Tibial artery (tissue), 4 donors: ENCODE data around the gene PADI3.

Source experiments
- DNase-seq, 2 donors: peaks; one replicate each; pipeline ENCODE4 v3.0.0-alpha.2; 2019
- H3K27ac ChIP-seq, 2 donors: fragments of 200-600 bp; sonication (generic) in 1 of 2; 1 replicate in 1 of 2; 2 replicates in 1 of 2; pipeline ENCODE4 v1.5.1; 2018 to 2019; ENCODE audit warnings: mild to moderate bottlenecking in 1 of 2
- H3K27me3 ChIP-seq, 2 donors: fragments of 200-600 bp; sonication (generic) in 1 of 2; one replicate each; pipeline versions ENCODE4 v1.5.1 to v1.6.0; 2016 to 2019
- H3K36me3 ChIP-seq, 3 donors: fragments of 200-600 bp; sonication (generic) in 2 of 3; one replicate each; pipeline ENCODE4 v1.5.1; 2016 to 2019; ENCODE audit warnings: mild to moderate bottlenecking in 2 of 3
- H3K4me1 ChIP-seq, 4 donors: fragments of 200-600 bp; sonication (generic) in 2 of 4; 1 replicate in 3 of 4; 2 replicates in 1 of 4; pipeline ENCODE4 v1.5.1; 2016 to 2019
- H3K4me3 ChIP-seq, 2 donors: fragments of 200-600 bp; sonication (generic) in 1 of 2; 1 replicate in 1 of 2; 2 replicates in 1 of 2; pipeline ENCODE4 v1.5.1; 2018 to 2019; ENCODE audit warnings: mild to moderate bottlenecking in 2 of 2
- H3K9me3 ChIP-seq, 3 donors: fragments of 200-600 bp; sonication (generic) in 1 of 3; one replicate each; pipeline ENCODE4 v1.5.1; 2016 to 2019
- intact Hi-C: fragments of 100-400 bp; cut with DNase I; formaldehyde crosslinking; loops from one replicate; pipeline ENCODE4 v1.15.0; 2023; ENCODE audit warnings: low total_unique reads
- TF ChIP-seq, protein P1 (sequence below), 2 experiments: fragments of 200-600 bp in 1 of 2; fragments of 450-650 bp in 1 of 2; IDR thresholded peaks; one replicate each; pipeline ENCODE4 v1.5.1; 2017 to 2019; ENCODE audit warnings: antibody characterized with exemption in 2 of 2, mild to moderate bottlenecking in 1 of 2, moderate library complexity in 1 of 2

The PADI3 gene

DNA sequence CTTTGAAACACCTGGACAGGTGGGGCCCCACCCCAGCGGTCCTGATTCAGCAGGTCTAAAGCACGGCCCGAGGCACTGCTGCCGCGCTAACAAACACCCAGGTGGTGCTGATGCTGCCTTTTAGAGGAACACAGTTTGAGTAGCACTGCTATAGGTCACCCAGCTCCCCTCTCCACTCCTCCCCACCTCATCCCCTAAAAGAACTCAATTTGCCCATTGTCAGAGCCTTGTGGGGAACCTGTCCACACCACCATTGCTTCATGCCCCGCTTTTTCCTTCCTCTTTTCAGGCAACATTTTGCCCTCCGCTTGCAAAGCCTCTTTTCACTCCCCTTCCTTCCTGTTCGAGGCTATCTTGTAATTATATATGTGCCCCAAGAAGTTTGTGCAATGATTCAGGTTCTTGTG lies 32.9 kb downstream of the PADI3 start:
- TF ChIP-seq, protein P1, sequence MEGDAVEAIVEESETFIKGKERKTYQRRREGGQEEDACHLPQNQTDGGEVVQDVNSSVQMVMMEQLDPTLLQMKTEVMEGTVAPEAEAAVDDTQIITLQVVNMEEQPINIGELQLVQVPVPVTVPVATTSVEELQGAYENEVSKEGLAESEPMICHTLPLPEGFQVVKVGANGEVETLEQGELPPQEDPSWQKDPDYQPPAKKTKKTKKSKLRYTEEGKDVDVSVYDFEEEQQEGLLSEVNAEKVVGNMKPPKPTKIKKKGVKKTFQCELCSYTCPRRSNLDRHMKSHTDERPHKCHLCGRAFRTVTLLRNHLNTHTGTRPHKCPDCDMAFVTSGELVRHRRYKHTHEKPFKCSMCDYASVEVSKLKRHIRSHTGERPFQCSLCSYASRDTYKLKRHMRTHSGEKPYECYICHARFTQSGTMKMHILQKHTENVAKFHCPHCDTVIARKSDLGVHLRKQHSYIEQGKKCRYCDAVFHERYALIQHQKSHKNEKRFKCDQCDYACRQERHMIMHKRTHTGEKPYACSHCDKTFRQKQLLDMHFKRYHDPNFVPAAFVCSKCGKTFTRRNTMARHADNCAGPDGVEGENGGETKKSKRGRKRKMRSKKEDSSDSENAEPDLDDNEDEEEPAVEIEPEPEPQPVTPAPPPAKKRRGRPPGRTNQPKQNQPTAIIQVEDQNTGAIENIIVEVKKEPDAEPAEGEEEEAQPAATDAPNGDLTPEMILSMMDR (IDR thresholded peaks at IDR 0.05) = no peak
- DNase-seq = no peak
- Histone ChIP-seq H3K27ac (no peak overlapping the region), H3K27me3 (peaks cover 0 to 65% of the 10 kb centered on the region in 2 donors), H3K4me1 (no peaks in the 10 kb centered on the region), H3K36me3 (no peaks in the 10 kb centered on the region), H3K4me3 (no peak overlapping the region), H3K9me3 (no peaks in the 10 kb centered on the region)
- intact Hi-C loops = no loop called here

DNA sequence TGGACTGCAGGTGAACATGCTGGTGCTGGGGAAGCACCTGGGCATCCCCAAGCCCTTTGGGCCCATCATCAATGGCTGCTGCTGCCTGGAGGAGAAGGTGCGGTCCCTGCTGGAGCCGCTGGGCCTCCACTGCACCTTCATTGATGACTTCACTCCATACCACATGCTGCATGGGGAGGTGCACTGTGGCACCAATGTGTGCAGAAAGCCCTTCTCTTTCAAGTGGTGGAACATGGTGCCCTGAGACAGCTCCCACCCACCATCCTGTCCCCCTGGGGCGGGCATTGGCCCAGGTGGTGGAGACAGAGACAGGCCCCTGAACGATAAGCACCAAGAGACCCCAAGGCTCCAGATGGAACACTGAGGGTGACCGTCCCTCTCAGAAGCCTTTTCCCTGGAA lies 33.9 kb downstream of the PADI3 start:
- H3K27me3 ChIP-seq = peaks cover 0 to 66% of the 10 kb centered on the region in 2 donors
- H3K27ac ChIP-seq = no peak overlapping the region
- no peak for DNase-seq
- no peaks in the 10 kb centered on the region for H3K36me3 ChIP-seq
- intact Hi-C loops = no loop called here
- TF ChIP-seq, protein P1 (IDR thresholded peaks at IDR 0.05) = no peak
- no peak overlapping the region for H3K4me3 ChIP-seq
- no peaks in the 10 kb centered on the region for H3K9me3 ChIP-seq
- H3K4me1 ChIP-seq = no peaks in the 10 kb centered on the region

DNA sequence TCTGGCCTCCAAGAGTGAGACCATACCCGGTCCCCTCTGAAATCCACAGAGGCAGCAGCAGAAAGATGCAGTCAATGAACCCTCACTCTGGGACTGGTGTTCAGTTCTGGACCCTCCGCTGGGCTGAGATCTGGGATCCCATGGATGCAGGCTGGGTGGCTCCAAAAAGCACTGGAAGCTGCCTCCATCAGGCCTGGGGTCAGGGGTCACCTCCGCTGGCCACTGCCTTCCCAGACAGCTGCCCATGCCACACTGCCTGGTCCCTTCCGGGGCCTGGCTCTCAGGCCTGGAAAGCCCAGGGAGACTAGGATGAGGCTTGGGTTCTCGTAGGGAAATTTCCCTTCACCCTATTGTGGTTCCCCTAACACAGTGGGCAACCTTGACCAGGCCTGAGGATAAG lies 37.7 kb downstream of the PADI3 start:
- H3K36me3 ChIP-seq = no peaks in the 10 kb centered on the region
- intact Hi-C loops = no loop called here
- DNase-seq = no peak
- H3K27me3 ChIP-seq = peaks cover 0 to 58% of the 10 kb centered on the region in 2 donors
- H3K4me1 ChIP-seq = no peaks in the 10 kb centered on the region
- H3K27ac ChIP-seq = no peak overlapping the region
- TF ChIP-seq, protein P1 (IDR thresholded peaks at IDR 0.05) = no peak
- H3K4me3 ChIP-seq = no peak overlapping the region
- no peaks in the 10 kb centered on the region for H3K9me3 ChIP-seq

DNA sequence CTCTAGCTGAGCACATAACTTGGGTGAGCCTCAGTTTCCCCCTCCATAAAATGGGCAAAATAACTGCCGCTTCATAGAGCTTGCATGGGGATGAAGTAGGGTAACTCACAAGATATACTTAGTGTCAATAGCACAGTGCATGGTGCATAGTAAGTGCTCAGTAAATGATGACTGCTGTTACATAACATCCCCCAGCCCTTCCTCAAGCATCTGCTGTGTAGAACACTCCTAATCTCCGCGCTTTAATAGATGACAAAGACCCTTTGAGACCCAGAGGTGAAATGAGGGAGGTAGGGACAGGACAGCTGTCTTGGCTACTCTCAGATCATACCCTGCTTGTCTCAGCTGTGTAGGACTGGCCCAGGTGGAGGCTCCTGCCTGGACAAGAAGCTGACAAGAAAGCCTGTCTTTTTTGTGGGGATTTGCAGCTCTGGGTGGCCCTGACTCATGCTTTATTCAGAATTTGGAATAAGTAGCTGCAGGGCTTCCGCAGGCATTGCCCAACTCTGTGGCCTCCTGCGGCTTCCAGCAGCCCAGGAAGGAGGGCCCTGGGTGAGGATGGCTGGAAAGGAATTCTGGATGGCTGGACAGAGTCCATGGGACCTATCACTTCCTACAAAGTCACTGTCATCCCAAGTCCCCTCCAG lies 38.4 kb downstream of the PADI3 start:
- intact Hi-C loops = no loop called here

DNA sequence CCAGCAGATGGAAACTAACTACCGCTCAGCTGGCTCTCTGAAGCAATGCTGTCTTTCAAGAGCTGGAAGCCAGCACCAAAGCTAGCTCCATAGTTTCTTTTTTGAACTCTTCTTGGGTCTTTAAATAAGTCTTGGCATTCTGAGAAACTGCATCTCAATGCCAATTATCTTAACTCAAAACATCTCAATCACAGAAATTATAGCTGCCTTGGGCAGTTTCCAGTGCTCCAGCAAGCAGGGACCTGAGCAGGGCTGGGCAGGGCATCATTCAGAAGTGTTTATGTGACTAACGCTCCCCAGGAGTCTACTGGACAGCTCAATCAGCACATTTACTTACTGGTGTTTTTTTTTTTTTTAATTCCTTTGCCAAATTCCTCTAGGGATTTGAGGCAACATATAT lies 40.8 kb downstream of the PADI3 start:
- H3K27ac ChIP-seq = no peak overlapping the region
- intact Hi-C loops = no loop called here
- TF ChIP-seq, protein P1 (IDR thresholded peaks at IDR 0.05) = no peak
- no peaks in the 10 kb centered on the region for H3K36me3 ChIP-seq
- H3K9me3 ChIP-seq = no peaks in the 10 kb centered on the region
- H3K4me1 ChIP-seq = no peaks in the 10 kb centered on the region
- no peak overlapping the region for H3K4me3 ChIP-seq
- peaks cover 0 to 46% of the 10 kb centered on the region in 2 donors for H3K27me3 ChIP-seq
- DNase-seq = no peak

More for the DNA sequence above, 38.4 kb downstream of the PADI3 start:
- Histone ChIP-seq H3K27me3 (peaks cover 0 to 56% of the 10 kb centered on the region in 2 donors), H3K36me3 (no peaks in the 10 kb centered on the region), H3K4me1 (no peaks in the 10 kb centered on the region), H3K9me3 (no peaks in the 10 kb centered on the region), H3K27ac (no peak overlapping the region), H3K4me3 (no peak overlapping the region)
- DNase-seq = no peak
- TF ChIP-seq, protein P1 (IDR thresholded peaks at IDR 0.05) = no peak

DNA sequence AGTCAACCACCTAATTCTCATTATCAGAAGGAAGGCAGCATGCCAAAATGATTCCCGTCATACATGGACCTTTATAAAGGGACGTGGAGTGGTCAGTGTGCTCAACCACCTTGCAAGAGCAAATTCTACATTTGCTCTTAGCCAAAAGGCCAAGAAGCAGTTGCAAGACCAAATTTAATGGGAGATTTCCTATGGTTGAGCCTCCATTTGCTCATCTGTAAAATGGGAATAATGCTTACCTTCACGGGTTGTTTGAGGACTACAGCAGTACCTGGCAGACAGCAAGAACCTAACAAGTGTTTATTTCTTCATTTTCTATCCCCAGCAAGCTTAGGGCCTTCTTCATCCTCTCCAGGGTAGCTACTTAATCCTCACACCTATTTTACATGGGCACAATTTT lies 41.7 kb downstream of the PADI3 start:
- no peaks in the 10 kb centered on the region for H3K36me3 ChIP-seq
- H3K27me3 ChIP-seq = peaks cover 0 to 43% of the 10 kb centered on the region in 2 donors
- no peak overlapping the region for H3K4me3 ChIP-seq
- DNase-seq = no peak
- no peaks in the 10 kb centered on the region for H3K4me1 ChIP-seq
- no peaks in the 10 kb centered on the region for H3K9me3 ChIP-seq
- H3K27ac ChIP-seq = no peak overlapping the region
- intact Hi-C loops = no loop called here
- TF ChIP-seq, protein P1 (IDR thresholded peaks at IDR 0.05) = no peak
